SK-N-SH (cell line): ENCODE results near the gene RYR3.

Experiments
- CHD2 ChIP-seq: fragments of 150-350 bp; IDR thresholded peaks from 2 replicates; pipeline ENCODE4 v1.6.1; 2018; ENCODE audit warnings: low read length; ENCODE audit not compliant: partially characterized antibody
- EP300 ChIP-seq, 2 experiments: IDR thresholded peaks; 2 replicates each; pipeline versions ENCODE4 v1.4.0 to v1.6.1; 2012; ENCODE audit warnings: borderline replicate concordance in 1 of 2, low read depth in 1 of 2, low read length in 1 of 2
- GABPA ChIP-seq: IDR thresholded peaks from 2 replicates; pipeline ENCODE4 v1.4.0; 2012; ENCODE audit warnings: low read depth, mild to moderate bottlenecking
- MAX ChIP-seq: IDR thresholded peaks from 2 replicates; pipeline ENCODE4 v1.4.0; 2012; ENCODE audit warnings: low read depth
- RCOR1 ChIP-seq: fragments of 150-350 bp; IDR thresholded peaks from 2 replicates; pipeline ENCODE4 v1.6.1; 2017; ENCODE audit warnings: antibody characterized with exemption, low read length
- SMC3 ChIP-seq: IDR thresholded peaks from 2 replicates; pipeline ENCODE4 v1.6.1; 2012; ENCODE audit warnings: low read depth, low read length, improper control_type of control experiment
- USF1 ChIP-seq: IDR thresholded peaks from 2 replicates; pipeline ENCODE4 v1.4.0; 2012; ENCODE audit warnings: low read depth, borderline replicate concordance
- TF ChIP-seq, protein P1 (sequence below): fragments of 200-600 bp; sonication (generic); IDR thresholded peaks from 2 replicates; pipeline ENCODE4 v1.6.1; 2017; ENCODE audit warnings: antibody characterized with exemption, mild to moderate bottlenecking, moderate library complexity

- TF ChIP-seq MAX (no peak), SMC3 (no peak), RCOR1 (no peak), CHD2 (no peak), USF1 (no peak), GABPA (no peak), EP300 (IDR thresholded peaks at IDR 0.05; ENCODE audit: borderline replicate concordance in 1 of 2, low read depth in 1 of 2, low read length in 1 of 2) (no peak)
- TF ChIP-seq, protein P1, sequence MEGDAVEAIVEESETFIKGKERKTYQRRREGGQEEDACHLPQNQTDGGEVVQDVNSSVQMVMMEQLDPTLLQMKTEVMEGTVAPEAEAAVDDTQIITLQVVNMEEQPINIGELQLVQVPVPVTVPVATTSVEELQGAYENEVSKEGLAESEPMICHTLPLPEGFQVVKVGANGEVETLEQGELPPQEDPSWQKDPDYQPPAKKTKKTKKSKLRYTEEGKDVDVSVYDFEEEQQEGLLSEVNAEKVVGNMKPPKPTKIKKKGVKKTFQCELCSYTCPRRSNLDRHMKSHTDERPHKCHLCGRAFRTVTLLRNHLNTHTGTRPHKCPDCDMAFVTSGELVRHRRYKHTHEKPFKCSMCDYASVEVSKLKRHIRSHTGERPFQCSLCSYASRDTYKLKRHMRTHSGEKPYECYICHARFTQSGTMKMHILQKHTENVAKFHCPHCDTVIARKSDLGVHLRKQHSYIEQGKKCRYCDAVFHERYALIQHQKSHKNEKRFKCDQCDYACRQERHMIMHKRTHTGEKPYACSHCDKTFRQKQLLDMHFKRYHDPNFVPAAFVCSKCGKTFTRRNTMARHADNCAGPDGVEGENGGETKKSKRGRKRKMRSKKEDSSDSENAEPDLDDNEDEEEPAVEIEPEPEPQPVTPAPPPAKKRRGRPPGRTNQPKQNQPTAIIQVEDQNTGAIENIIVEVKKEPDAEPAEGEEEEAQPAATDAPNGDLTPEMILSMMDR: no peak
These were observed 344.1 kb downstream of the RYR3 start for GRCh38 chr15:33654860-33655259.
